GM18519 (cell line): Measurements from ENCODE around the gene PTPRQ.

Experiments
- ATAC-seq: cut with Tn5 transposase; IDR thresholded peaks from one replicate; pipeline ENCODE4 v1.9.1; 2021; ENCODE audit warnings: mild to moderate bottlenecking, moderate library complexity; ENCODE audit not compliant: unreplicated experiment, low FRiP score

Gene PTPRQ

DNA sequence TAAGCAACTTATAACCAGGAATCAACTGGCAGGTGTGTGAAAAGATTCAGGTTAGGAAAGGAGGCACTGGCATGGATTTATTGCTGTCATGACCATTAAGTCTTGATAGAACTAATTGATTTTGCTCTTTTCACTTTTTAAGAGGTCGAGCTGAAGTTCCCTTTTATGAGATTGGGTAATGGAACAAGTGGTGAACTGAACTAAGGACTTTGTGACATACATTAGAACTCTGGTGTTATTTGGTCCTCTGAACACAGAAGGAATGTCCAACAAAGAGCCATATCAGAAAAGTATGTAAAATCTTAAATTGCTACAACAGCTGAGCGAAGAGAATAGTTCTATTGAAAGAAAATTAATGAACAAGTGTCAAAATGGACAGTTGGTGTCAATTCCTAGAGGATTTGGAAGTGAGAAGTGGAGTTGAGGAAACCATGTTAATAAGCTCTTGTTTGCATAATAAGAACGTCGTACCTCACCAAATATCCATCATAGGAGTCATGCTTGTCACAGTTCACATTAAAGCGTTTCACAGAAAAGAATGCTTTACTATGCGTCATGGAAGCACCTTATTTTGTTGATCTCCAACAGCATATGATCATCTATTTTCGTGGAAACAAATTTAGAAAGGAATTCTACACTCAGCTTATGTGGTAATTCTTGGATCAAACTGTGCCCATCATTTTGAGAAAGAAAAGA lies 255.0 kb downstream of the PTPRQ start:
- ATAC-seq: no peak

GRCh38 chr12:80700327-80700726 lies 256.3 kb downstream of the PTPRQ start:
- no peak for ATAC-seq

DNA sequence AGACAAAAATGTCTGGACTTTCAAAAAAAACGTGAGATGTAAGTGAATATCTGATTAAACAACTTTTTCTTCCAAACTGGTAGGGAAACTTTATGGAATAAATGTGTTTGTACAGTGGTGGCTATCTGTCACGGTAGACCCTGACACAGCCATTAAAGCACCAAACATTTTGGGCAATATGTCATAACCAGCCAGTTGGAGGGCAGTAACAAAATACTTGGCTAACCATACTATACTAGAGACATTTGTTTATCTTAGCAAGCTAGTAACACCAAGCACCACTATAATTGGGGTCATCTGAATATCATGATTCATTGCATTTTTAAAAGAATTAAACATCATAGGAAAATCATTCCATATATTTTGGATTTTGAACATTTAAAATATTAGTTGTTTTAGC lies 257.4 kb downstream of the PTPRQ start:
- no peak for ATAC-seq

- ATAC-seq: peak; percentile 75
Observed at GRCh38 chr12:80702889-80703805, 259.1 kb downstream of the PTPRQ start.

- no peak for ATAC-seq
Observed at GRCh38 chr12:80704420-80704819, 260.4 kb downstream of the PTPRQ start.

DNA sequence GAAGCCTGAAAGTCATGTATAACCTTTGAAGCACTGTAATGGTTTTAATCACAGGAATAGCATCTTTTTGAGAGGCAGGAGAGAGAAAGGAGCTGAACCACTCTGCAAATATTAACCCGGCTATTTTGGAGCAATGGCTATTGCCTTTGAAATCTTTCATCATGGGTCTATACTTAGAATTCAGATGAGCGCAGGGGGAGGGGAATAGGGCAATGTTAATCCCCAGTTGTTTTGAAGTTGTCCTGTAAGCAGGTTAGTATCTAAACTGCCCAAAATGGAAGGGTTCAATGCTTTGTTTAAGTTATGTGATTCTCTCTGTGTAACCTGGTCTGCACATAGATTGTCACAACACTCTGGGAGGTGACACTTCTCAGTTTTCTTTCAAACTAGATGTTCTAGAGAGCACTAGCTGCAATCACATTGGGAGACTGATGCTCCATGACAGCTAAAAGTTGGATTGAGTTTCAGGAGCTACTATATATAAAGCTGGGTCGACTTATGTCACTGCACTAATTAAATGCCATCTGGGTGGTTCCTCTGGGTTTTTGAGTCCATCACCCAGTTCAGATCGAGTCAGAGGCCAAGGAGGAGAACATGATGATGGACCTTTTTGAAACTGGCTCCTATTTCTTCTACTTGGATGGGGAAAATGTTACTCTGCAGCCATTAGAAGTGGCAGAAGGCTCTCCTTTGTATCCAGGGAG lies 263.2 kb downstream of the PTPRQ start, which contains the start of gene MYF6:
TSS of gene MYF6 (plus strand) at position 509 of the 704 bp plus-strand sequence. CDS start at position 595, 86 bp downstream.
- no peak for ATAC-seq

- no peak for ATAC-seq
Observed at GRCh38 chr12:80707830-80708258, 263.8 kb downstream of the PTPRQ start.

GRCh38 chr12:80708259-80708974 lies 264.4 kb downstream of the PTPRQ start:
- no peak for ATAC-seq

- no peak for ATAC-seq
Observed at GRCh38 chr12:80708975-80709328, 264.9 kb downstream of the PTPRQ start.

DNA sequence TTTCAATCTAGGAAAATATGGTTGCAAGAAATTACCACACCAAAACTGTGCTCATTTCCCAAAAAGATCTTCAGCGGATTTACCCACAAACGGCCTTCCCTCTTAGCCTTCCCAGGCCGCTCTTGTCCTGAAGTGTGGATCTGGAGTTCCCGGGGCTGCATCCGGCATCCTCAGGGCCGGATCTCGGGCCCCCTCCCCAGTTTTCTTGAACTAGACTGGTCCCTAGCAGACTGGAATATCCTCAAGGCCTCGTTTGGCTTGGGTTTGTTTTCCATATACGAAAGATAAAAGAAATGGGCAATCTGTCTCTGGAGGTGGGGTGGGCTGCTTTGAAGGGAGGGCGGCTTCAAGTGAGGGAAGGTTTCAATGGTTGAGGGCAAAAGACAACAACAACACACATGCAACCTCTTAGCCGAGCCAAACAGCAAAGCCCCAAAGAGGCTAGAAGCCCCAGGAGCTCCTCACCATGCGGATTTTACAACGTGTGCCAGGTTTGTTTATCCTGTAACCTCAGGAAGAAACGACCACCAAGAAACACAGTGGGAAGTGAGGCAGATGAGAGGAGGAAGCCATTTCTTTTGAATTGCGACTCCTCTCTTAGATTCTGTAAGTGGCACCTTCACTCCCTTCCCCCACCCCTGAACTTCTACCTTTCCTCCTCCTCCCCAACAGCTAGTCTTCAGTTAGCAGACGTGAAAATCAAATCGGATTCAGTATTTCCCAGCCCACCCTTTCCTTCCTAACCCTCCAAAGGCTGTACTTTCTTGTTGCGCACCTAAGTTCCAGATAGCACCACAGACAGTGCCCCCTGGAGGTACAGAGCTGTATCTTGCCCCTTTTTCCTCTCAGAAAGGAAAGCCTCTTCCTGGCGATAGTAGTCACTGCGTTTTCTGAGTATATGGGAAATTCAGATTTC lies 266.0 kb downstream of the PTPRQ start:
- no peak for ATAC-seq

DNA sequence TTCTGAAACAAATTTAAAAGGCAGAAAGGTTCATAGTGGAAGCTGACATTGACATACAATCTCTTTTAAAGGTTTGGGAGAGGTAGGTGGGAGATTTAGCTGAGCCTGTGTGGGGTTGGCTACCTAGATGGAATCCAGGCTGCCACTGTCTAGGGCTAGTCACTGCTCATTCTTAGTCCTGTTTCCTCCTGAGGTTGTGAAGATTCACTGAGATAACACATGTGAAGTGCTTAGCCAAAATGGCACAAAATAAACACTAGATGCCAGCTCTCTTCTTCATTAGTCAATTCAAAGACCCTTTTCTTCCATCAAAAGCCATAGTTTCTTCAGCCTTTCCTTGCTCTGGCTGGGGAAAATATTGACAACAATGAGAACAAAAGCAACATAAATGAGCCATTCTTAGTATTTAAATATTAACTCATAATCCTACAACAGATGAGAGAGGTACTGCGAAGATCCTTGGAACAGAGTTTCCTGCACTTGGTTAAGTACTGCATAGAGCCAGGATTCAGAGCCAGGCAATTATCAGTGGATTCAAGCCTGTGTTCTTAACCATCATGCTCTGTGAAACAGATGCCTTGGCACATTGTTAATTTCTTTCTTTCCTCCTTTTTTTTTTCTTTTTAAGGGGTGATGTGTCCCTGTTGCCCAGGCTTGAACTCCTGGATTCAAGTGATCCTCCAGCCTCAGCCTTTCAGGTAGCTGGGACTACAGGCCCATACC lies 266.9 kb downstream of the PTPRQ start:
- ATAC-seq: no peak

DNA sequence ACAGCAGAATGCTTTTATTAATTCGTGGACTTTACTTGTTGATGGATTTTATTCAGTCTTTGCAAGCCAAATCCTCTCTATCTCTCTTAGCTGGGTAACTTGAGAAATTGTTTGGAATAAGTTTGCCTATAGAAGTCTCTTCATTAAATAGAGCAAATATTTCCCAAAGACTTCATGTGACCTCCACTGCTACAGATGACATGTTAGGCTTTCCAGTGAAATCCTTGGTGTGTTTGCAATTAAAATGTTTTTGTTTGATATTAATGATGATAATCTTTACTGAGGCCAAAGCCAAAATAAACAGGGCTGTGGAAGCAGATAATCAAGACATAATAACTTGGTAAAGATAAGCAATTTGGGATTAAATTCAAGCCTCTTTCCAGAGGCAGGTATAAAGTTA lies 267.8 kb downstream of the PTPRQ start:
- no peak for ATAC-seq

- no peak for ATAC-seq
Observed at GRCh38 chr12:80712866-80713265, 268.8 kb downstream of the PTPRQ start.

GRCh38 chr12:80713419-80713818 lies 269.4 kb downstream of the PTPRQ start:
- ATAC-seq: no peak

DNA sequence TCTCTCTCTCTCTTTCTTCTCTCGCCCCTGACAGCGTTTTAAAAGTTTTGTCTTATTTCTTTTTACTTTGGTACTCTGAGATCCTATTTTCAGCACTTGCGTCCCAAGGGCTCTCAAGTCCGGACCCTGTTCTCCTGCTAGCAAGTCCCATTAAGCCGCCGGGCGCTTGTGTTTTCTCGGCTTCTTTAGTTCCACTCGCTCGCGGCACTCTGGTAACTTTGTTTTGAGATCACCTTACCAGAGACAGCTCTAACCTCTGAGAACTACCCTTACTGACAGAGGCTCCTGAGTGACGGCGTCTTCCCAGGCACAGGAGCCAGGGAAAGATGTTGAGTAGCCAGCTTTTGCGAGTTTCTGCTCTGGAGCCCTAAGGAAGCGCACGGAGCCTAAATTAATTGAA lies 270.0 kb downstream of the PTPRQ start:
- ATAC-seq: no peak

DNA sequence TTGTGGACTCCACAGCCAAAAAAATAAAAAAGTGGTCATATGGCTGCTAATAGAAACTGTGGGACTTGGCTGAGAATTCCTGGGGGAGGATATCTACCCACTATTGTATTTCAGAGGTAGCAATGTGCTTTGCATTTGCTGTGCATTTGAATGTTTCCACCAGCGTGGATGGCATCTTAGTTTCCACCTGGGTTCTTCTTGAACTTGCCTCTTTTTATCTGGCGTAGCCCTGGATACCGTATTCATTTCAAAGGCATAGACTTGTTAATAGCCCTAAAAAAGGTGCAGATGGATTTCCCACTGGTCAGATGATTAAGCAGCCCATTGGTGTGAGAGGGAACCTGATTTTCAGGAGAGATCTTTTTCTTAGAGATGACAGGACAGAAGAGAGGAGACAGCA lies 270.8 kb downstream of the PTPRQ start:
- no peak for ATAC-seq

GRCh38 chr12:80715713-80716249 lies 271.7 kb downstream of the PTPRQ start:
- no peak for ATAC-seq

DNA sequence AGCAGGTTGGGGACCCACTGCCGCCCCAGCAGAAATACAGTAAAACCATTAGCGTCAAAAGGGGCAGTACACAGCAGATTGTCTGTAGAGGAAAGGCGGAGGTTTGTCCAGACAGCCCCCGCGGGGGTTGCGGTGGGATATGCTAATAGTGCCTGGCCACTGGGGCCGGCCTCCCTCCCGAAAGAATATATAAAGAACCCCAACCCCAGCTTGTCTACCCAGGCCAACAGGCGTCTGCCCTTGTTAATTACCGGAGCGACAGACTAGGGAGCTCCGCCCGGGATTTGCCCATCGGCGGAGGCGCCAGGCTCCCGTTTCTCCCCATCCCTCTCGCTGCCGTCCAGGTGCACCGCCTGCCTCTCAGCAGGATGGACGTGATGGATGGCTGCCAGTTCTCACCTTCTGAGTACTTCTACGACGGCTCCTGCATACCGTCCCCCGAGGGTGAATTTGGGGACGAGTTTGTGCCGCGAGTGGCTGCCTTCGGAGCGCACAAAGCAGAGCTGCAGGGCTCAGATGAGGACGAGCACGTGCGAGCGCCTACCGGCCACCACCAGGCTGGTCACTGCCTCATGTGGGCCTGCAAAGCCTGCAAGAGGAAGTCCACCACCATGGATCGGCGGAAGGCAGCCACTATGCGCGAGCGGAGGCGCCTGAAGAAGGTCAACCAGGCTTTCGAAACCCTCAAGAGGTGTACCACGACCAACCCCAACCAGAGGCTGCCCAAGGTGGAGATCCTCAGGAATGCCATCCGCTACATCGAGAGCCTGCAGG lies 272.8 kb downstream of the PTPRQ start, which contains the start of gene MYF5:
TSS of gene MYF5 (plus strand) at position 217 of the 774 bp plus-strand sequence. CDS start at position 369, 152 bp downstream.
- no peak for ATAC-seq
